GM19324 (cell line): ENCODE results near the gene P2RY12.

Experiments
- ATAC-seq: cut with Tn5 transposase; IDR thresholded peaks from one replicate; pipeline ENCODE4 v1.9.1; 2021; ENCODE audit warnings: mild to moderate bottlenecking, moderate library complexity; ENCODE audit not compliant: unreplicated experiment, low FRiP score

Gene P2RY12

DNA sequence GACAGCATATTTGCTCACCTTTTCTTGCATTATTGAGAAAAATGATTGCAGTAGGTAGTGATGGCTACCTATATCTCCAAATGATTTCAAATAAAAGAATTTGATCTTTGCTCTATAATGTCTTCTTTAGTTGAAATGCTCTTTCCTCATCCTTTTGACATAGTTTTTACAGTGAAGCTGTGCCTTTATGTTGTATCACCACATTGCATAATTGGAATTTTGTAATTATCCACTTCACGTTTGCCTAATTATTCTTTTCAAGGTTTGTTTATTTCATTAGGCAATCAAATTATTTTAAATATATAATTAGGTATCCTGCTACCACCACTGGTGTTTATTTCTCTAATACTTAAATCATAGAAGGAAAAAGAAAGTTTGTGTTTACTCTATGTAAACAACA is 33.9 kb downstream of the P2RY12 start:
- no peak for ATAC-seq

DNA sequence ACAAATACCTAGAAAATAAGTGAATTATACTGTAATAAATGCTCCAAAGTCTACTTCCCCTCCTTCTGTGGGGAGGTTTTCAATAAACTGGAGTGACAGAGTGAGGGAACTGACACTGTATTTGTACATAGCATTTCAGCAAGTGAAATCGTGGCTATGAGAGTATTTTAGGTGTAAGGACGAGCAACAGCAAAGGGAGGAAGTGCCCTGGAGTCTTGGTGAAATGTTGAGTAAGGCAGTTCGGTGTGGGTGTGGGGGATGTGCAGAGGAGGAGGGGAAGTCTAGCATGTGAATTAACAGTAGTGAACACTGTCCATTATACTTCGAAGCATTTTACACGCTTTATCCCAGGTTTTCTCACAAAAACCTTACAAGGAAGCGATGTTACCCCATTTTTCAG is 37.1 kb downstream of the P2RY12 start:
- no peak for ATAC-seq

DNA sequence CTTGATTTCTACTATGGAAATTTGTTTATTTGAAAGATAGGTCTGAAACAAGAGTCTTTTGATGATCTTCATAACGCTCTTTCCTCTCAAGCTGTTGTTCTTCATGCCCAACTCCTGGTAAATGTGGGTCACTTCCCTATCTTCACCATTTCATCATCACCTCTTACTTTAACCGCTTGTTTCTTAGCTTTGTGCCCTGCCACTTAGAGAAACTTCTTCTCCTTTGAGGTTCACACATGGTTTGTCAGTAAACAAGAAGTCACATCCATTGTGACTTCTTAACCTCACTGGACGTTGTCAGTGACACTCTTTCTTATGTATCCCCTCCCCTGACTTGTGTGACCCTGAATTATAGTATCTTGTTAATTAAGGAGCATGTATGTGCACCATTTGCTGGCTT is 38.3 kb downstream of the P2RY12 start:
- ATAC-seq, result no peak

DNA sequence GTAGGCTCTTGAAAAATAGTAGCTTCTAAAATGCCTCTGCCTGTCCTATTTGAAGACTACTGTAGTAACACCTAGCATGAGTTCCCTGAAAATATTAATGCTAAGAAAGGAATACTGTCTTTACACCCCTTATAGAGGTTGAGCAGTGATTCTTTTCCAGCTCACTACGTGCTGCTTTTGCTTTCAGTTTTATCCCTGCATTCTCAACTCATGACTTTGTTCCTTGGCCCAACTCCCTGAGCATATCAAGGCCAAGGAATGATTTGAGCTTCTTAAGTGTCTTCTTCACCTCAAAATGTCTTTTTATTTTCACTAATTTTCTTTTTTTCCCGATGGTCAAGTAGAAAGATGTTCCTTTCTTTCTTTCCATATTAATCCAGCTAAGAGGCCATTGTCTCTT is 38.7 kb downstream of the P2RY12 start:
- no peak for ATAC-seq

DNA sequence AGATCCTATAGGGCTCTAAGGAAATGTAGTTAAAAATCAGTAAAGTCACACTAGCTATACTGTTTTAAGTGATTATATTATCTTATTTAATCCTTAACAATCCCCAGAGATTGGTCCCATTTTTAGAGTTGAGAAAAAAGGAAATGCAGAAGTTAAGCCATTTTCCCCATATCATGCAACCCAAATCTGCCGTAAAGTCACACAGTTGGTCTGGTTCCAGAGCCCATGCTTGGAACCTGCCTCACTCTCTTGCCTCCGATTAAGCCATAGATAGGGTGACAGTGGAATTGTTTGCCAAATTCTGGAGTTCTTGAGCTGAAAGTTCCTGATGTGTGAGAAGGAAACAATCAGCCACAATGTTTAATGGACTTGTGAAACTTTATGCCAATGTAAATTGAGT is 52.9 kb downstream of the P2RY12 start:
- no peak for ATAC-seq

DNA sequence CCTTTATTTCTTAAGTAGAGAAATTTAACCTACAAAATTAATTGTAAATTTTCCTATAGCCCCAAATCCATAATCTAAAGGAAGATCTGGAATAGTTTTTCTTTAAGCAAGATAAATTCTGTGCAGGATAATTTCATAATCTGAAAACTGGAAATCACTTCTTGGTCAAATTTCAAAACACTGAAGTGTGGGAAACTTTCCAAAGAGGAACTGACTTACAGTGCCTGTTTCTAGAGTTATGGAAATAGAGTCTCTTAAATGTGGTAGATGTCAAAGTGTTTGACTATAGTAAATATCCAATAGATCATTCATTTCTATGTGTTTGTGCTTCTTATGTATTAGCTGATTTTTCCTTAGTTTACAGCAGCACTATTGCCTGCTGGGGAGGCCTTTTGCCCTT is 53.7 kb downstream of the P2RY12 start:
- ATAC-seq, result no peak

DNA sequence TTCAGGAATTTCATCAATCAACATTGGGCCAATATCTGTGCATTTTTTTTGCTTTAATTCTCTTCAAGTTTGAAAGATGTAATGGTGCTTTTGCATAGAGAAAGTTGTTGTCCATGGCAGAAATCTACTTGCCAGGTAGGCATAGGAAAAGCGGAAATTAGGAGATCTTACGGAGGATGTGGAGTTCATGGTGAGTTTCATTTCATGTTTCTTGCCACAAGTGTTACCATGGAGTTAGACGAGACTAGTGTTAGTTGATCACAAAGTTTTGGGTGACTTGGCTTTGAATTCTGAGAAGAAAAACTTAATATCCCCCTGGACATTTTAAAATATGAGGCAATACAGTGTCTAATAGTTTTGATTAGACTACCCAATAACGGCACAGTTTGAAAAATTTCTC is 54.2 kb downstream of the P2RY12 start:
- ATAC-seq, result no peak

DNA sequence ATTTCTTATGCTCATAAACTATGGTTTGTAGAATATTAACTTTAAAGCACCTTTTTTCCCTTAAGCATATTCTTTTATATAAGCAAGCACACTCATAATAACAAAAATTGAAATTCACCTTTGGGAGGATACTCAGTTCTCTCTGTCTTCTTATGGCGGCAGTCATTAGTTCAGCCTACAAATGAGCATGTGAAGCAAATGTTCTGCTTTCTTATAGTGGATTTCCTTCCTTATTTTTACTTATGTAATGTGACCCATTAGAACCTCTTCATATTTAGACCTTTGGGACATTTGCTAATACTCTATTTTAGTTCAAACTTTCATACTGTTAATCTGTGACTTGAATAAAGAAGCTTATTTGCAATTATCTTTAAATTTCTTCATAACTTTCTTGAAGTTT is 55.2 kb downstream of the P2RY12 start, which contains the start of gene P2RY13:
Gene P2RY13 (minus strand): TSS at position 187 of the 400 bp plus-strand sequence. CDS start 21 bp downstream, at position 166.
- no peak for ATAC-seq

DNA sequence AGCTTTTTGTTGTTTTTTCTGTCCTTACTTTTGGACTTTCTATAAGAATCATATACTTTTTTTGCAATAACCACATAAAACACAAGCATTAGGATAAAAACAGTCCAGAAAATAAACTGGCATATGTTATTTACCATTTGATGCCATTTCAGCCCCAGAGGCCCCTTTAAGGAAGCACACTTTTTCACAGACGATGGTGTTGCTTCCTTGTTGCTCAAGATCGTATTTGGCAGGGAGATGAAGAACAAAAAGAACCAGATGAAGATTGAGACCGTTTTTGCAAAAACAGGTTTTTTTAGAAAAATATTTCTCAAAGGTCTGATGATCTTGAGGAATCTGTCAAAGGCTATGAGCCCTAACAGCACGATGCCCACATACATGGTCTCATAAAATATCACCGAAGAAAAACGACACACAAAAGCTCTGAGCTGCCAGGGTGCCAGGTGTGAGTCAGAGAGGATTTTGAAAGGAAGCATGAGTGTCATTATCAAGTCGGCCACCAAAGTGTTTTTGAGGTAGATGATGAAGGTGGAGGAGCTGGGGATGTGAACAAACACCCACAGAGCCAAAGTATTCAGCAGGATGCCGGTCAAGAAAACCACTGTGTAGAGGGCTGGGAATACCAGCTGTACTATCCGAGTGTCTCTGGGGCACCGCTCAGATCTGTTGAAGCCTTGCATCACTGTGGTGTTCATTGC is 56.1 kb downstream of the P2RY12 start:
- no peak for ATAC-seq

DNA sequence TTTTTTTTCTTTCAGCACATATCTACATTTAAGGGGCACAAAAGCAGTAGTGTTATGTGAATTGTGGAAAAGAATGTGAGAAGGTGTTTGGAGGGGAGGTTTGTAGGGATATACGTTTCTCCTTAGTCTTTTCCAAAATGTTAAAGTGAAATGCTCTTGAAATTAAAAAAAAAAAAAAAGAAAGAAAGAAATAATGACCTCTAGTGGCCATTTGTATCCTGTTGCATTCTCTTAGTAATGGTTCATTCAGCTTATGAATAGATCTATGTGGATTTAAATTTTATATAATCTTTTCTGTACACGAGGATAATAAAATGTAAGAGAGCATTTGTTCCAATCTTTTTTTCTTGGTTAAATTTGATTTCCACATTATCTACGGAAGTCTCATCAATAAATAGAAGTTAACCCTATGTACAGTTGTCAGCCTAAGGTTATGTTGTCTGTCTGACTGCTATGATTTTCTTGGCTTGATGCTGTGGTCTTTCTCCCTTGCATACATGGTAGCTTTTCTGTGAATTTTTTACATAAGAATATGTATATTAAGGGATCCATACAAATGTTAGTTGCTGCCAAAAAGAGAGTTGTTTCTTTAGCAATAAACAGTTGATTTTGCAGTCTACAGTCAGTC is 56.9 kb downstream of the P2RY12 start:
- ATAC-seq, result no peak

DNA sequence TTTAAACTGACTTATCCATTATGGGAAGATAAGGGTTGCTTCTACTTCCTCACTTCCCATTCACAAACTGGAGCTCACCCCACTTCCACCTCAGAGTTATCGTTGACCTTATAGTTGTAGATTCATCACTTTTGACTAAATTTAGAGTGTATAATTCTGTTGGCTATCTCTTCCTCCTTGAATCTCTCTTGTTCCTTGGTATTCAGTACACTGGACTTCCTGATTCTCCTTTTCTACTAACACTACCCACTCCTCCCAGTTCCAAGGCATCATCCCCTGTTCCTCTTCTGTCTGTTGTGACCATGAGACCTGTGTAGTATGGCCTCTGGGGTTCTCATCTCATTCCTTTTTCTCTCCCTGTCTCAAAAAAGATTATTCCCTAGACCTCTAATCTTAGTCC is 62.0 kb downstream of the P2RY12 start:
- ATAC-seq, result no peak

DNA sequence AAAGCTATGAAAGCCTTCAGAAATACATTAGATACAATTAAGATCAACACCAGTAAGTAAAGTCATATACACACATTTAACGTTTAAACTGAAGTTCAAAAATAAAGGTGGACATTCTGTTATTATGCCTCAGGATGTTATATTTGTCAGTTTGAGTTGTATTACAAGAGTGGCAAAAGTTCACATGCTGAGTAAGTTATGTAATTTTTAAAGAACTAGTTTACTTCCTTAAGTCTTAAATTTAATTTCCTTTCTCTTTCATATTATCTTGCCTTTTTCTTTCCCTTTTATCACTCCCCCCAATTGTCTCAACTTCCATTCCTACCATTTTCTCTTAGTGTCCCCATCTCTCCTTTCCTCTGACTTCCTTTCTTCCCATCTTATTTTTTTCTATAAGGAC is 63.0 kb downstream of the P2RY12 start:
- ATAC-seq, result no peak

DNA sequence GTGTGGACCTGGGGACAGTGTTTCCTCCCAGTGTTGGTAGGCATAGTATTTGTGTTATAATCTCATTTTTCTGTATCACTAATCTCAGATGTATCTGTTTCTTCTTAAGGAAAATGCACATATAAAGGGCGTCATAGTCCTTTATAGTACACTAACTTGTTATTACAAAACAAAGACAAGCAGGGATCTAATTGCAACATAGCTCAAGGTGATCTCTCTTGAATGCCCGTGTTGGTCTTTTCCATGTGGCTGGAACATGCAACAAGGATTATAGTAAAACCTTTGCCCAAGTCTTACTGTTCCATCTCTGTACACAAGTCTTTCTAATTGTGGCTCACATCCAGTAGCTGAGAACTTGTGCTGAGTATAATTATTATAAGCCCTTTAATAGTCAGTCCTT is 64.4 kb downstream of the P2RY12 start:
- ATAC-seq, result no peak

DNA sequence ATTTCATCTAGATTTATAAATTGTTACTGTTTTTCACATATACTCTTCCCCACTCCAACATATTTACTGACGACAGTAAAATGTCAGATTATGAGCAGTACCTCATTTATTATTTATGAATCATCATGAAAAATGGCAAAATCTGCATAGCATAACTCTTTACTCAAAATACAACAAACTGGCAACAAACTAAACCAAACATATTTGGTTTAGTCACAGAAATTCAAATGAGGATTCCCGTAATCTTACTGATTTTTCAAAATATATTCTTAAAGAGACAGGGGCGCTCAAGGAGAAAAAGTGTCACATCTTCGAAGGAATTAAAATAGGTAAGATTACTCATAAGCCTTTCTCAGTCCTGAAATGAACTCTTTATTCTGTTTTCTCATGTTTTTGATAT is 64.9 kb downstream of the P2RY12 start:
- no peak for ATAC-seq

DNA sequence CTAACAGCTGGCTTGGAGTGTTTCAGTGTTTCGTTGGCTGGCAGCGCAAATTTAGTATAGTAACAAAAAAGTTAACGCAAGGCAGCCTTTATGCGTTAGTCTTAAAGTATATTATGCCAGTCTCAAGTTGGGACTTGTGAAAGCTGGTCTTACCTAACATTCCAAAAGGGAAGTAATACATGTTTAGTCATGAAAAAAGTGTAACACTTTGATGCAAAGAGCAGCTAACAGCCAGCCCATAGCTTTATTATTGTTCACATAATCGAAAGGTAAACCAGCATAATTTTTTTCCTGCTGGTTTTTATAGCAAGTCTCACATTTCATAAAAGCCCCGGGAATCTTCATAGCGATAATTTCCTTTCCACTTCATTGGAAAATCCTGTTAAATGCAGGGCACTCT is 65.6 kb downstream of the P2RY12 start:
- ATAC-seq, result no peak

DNA sequence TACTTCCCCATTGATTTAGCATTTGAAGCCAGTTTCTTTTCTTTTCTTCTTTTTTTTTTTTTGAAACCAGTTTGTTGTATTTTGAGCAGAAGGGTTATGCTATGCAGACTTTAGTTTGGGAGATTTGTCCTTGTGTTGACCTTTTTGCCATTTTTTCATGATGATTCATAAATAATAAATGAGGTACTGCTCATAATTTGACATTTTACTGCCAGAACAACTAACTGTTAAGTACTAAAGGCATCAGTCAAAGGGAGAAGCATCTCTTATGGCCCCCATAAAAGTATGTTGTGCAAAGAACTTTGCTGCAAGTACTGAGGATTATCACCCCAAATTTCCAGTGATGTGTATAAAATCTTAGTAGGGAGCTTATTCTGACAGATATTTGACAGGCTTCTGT is 66.2 kb downstream of the P2RY12 start:
- no peak for ATAC-seq

DNA sequence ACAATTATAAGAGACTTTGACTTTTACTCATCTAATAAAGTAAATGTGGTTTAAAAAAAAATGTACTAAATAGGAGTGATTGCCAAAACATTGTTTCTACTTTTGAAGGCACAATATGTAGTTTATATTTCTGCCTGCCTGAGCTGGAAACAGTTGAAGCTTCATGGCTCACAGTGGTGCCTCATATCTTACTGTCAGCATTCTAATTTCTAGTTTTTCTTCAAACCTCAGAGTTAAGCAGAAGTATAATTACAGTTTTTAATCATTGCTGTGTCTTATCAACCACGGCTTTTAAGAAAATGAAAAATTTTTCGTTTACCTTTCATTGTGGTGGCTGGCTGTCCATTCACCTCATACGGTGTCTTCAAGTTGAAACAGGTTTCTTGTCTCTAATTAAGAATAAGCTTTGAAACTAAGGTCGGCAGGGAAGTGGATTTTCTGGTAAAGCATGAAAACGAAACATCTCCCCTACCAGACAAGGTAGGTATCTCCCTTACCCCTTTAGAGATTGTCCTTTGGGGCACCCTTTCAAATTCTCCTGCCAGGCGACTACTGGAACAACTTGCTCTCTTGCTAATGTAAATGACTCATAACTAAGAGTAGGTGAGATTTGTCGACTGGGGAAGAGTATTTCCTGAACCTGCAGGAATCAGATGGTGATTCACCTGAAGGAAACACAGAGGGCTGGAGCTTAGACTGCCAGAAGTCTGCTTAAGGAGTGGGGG is 68.1 kb downstream of the P2RY12 start, which contains the start of gene GPR87:
Gene GPR87 (minus strand): TSS at position 554 of the 725 bp plus-strand sequence. CDS start 16,720 bp downstream, outside the sequence.
- no peak for ATAC-seq

DNA sequence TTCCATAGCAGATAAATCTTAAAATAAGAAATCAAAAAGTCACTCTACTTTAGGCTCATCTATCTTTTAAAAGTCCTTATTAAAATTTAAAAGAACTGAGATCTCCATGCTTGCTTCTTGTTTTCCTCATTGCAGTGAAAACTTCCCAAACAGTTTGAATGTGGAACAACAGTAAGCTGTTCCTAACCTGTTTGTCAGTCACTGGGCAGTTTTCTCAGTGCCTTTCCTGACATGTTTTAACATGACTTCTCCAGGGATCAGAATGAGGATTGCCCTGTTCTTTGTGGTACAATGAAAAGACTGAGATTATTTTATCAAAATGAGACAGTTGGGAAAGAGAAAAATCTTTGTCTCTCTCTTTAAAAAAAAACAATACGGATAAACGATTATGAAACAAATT is 68.7 kb downstream of the P2RY12 start:
- ATAC-seq, result no peak

DNA sequence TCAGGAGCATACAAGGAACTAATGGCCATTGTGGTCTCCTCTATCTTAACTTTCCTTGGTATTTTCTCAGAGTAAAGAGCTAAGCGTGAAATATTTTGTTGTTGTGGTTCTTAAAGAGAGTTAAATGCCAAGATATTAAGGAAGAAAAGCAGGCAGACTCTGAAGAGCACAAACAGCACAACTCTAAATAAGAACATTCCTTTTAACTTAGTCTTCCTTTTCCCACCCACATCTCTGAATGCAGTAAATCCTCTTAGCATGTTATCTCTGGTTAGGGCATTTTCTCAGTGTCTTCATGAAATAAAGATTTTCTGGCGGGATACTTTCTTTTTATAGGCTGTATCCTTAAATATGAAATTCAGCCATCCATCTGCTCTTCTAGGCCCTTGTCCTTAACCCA is 69.4 kb downstream of the P2RY12 start:
- ATAC-seq, result no peak

DNA sequence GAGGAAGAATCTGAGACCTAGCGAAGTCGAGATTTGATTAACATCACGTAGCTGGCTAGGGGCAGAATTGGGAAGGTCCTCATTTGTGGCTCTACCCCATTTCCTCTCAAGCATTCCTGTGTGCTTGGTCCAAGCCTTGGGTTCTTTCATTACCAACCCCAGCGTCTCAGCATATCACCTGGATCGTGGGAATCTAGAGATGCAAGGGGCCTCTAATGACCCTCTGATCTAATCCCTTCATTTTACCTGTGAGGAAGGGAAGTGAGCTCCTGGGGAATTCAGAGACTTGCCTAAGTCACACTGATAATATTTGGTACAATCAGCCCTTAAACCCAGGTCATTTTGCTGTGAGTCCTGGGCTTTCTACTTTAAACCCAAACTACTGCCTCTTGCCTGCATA is 70.0 kb downstream of the P2RY12 start:
- ATAC-seq, result no peak

DNA sequence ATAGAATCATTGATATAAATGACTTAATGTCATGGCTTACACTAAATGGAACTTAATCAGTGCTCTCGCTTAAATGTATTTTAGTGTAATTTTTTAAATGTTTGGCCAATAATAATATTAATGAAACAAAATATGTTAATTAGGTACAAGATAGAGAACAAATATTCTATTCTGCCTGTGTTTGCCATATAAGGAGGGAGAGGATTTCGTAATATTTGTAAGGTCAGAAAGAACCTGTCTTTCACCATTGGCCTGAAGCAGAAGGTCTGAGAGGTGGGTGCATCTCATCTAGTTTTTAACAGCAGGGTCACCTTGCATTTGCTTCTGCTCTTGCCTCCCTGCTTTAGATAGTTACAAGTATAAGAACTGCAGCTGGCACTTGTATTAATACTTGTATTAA is 70.4 kb downstream of the P2RY12 start:
- no peak for ATAC-seq

DNA sequence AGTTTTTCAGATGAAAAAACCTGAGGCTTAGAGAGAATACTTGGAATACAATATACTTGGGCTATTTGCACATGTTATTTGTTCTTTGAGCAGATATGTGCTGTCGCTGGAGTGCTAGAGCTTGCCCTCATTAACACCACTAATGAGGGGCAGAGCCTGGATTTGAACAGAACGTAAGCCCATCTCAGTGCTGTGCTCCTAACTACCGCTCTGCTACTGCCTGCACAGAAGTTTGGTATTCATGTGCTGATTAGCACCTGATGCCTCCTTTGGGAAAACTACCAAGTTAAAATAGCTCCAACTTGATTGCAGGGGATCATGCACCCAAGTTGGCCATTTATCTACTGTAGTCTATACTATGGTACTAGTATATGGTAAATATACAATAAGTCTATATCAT is 71.6 kb downstream of the P2RY12 start:
- no peak for ATAC-seq
